Activated CD8-positive, alpha-beta T cell treated with anti-CD3 and anti-CD28 coated beads, Interleukin-2, amount 10 ng/mL, durations not matched to agents 7 days and 5 days (primary cell): Measurements from ENCODE around the gene NFATC4. TPM values are rescaled to one million over a fixed set of nuclear protein-coding genes. Genes with fewer than 3 reads are reported as not detected.

ENCODE experiments used
- ATAC-seq: fragments of 150-1000 bp; cut with Tn5 transposase; one replicate; pipeline ENCODE4 v1.10.0; 2021; ENCODE audit warnings: moderate library complexity
- CTCF ChIA-PET: fragments of 350-600 bp; sonication (Branson Sonifier 250); formaldehyde crosslinking; loops from one replicate; lab custom pipeline; 2021; ENCODE audit warnings: antibody characterized with exemption; lab: Charles Lee
- POLR2A ChIA-PET: fragments of 350-600 bp; sonication (Branson Sonifier 250); formaldehyde crosslinking; loops from one replicate; lab custom pipeline; 2021; ENCODE audit warnings: antibody characterized with exemption; lab: Charles Lee
- DNase-seq: peaks from one replicate; pipeline ENCODE4 v3.0.0-alpha.2; 2020
- H3K27ac Mint-ChIP-seq: one replicate; pipeline ENCODE4 v1.8.0; 2021; ENCODE audit warnings: mild to moderate bottlenecking, mixed read lengths
- H3K27me3 Mint-ChIP-seq: one replicate; pipeline ENCODE4 v1.8.0; 2021; ENCODE audit warnings: low read depth, mixed read lengths
- H3K36me3 Mint-ChIP-seq: one replicate; pipeline ENCODE4 v1.8.0; 2021; ENCODE audit warnings: low read depth, mixed read lengths
- H3K4me1 Mint-ChIP-seq: one replicate; pipeline ENCODE4 v1.8.0; 2021; ENCODE audit warnings: low read depth, mixed read lengths
- H3K4me3 Mint-ChIP-seq: one replicate; pipeline ENCODE4 v1.8.0; 2021; ENCODE audit warnings: mild to moderate bottlenecking, mixed read lengths
- H3K9me3 Mint-ChIP-seq: one replicate; pipeline ENCODE4 v1.8.0; 2022; ENCODE audit warnings: mixed read lengths; ENCODE audit not compliant: insufficient read depth
- total RNA-seq, 2 experiments: library from RNA; stranded (reverse); gene quantifications; one replicate each; pipeline ENCODE4 v1.2.3, GENCODE V29; 2021

The NFATC4 gene
- total RNA-seq, 2 experiments from 2014 or later: not detected

DNA sequence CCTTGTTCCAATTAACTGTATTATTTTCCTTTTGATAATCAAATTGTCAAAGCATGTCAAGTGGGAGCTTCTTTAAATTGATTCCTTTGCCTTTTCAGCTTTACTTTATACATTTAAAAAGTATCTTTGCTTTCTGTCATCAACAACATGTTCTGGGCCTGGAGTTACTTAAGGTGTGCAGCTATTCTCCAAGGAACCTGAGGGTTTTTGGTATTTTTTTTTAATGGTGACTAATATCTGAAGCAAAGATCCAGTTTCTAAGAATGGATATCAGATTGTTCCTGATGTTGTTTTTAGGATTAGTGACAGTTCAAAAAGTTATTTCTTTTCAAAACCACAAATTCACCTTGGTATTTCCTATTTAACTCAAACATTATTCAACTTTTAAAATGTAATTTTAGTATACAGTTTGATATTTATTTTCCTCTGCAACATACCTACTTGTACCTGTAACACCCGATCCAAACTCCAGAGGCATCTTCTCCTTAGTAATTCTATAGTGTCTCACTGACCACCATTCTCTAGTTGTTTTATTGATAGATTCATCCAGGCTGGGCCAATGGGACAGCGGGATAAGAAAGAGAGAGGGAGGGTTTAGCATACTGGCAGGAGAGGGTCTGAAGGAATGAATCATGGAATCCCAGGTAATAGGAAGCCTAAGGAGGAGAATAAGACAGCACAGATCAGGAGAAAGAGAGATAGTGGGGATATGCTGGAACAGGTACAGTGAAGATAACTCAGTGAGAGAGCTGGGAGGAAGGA lies 58.3 kb downstream of the NFATC4 start:
- H3K4me3 Mint-ChIP-seq: no peak overlapping the region
- ATAC-seq (no peak), DNase-seq (no peak)
- ChIA-PET POLR2A (no interaction called here), CTCF (interaction anchor here (1.0 to 17.6 kb wide), 3 partner anchors 11 to 184 kb away, joined by 3 to 709 read pairs (median 14); partner anchors contain the start of genes ADCY4, RIPK3 and TINF2)
- H3K27me3 Mint-ChIP-seq: no peaks in the 10 kb centered on the region
- peak overlapping the region; percentile 37 for H3K27ac Mint-ChIP-seq
- H3K36me3 Mint-ChIP-seq: peaks cover 3% of the 10 kb centered on the region
- H3K4me1 Mint-ChIP-seq: peaks cover 44% of the 10 kb centered on the region
- no peaks in the 10 kb centered on the region for H3K9me3 Mint-ChIP-seq

DNA sequence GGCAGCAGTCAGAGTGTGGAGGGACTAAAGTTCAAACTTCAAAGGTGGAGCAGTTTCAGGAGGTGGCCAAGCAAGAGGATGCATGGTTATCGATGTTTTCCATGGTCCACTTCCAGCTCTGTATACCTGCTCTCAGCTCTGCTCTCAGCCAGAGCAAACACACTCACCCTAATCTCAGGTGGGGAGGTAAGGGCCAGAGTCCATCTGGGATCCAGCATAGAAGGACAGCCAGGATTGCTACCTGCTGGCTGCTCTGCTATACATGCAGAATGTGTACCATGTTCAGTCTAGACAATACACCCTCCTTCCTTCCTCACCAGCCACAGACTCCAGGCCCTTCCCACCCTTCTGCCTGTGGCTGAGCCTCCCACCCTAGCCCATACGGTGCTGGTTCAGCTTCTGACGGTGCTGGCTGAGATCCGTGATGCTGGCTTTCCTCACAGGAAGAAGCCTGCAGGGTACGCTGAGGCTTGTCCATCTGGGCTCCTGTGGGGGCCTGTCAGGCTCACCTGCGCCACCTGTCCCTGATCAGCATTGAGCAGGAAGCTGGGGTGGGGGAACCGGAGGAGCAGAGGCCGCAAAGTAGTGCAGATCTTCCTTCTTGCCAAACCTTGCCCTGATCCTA lies 59.0 kb downstream of the NFATC4 start:
- Mint-ChIP-seq H3K4me3 (no peak overlapping the region), H3K4me1 (peaks cover 51% of the 10 kb centered on the region), H3K27me3 (no peaks in the 10 kb centered on the region)

DNA sequence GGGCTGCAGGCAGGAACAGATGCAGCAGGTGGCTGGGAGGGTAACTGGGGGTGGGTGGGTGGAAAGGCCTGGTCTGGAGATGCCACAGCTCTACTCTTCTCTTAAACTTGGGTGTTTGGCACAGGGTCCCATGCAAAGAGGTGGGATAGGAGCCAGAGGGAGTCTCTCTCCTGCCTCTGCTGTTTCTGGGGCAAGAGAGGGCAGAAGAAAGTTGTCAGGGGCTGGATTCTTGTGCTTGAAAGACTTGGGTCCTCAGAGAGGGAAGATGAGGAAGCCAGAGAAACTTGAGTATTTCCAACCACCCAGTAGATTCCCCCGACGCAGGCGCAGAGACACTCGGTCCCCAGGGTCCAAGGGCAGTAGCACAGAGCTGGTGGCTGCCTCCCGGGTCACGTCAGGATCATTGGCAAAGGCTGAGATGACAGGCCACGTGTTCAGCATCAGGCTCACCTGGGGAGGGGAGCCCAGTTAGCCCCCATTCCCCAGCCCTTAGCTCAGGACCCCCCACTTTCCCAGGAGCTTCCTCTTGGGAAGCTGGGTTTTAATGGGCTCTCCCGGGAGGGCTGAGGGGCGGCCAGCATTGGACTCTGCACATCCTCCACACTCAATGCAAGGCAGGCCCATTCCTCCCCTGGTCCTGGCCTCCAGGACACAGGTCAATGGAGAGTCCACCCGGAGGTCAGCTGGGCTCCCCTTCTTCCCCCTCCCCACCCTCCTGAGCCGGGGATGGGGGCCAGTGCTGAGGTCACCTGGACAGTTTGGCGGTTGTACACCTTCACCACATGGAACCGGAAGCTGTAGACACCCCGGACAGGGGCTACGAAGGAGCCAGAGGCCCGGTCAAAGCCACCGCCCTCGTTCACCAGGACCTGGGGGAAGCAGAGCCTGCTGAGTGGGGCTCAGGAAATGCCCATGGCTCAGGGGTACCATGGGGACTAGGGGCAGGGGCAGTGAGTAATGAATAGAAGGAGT lies 59.8 kb downstream of the NFATC4 start:
- ChIA-PET CTCF (interaction anchor here (17.6 kb wide), 1 partner anchor 91 kb away, joined by 709 read pairs; the partner anchor contains the start of genes ADCY4 and RIPK3), POLR2A (interaction anchor here (1.0 to 5.4 kb wide), 2 partner anchors 14 to 93 kb away, joined by 3 to 185 read pairs; partner anchors contain the start of genes ADCY4 and RIPK3)
- Mint-ChIP-seq H3K27me3 (no peaks in the 10 kb centered on the region), H3K9me3 (no peaks in the 10 kb centered on the region), H3K27ac (peak overlapping the region; percentile 69), H3K4me1 (peaks cover 55% of the 10 kb centered on the region), H3K36me3 (peaks cover 14% of the 10 kb centered on the region), H3K4me3 (no peak overlapping the region)
- DNase-seq (no peak), ATAC-seq (no peak)

More for the DNA sequence above, 59.0 kb downstream of the NFATC4 start:
- ATAC-seq (no peak), DNase-seq (no peak)
- H3K9me3 Mint-ChIP-seq: no peaks in the 10 kb centered on the region
- ChIA-PET CTCF (interaction anchor here (17.6 kb wide), 1 partner anchor 91 kb away, joined by 709 read pairs; the partner anchor contains the start of genes ADCY4 and RIPK3), POLR2A (no interaction called here)
- H3K36me3 Mint-ChIP-seq: peaks cover 9% of the 10 kb centered on the region
- H3K27ac Mint-ChIP-seq: no peak overlapping the region

DNA sequence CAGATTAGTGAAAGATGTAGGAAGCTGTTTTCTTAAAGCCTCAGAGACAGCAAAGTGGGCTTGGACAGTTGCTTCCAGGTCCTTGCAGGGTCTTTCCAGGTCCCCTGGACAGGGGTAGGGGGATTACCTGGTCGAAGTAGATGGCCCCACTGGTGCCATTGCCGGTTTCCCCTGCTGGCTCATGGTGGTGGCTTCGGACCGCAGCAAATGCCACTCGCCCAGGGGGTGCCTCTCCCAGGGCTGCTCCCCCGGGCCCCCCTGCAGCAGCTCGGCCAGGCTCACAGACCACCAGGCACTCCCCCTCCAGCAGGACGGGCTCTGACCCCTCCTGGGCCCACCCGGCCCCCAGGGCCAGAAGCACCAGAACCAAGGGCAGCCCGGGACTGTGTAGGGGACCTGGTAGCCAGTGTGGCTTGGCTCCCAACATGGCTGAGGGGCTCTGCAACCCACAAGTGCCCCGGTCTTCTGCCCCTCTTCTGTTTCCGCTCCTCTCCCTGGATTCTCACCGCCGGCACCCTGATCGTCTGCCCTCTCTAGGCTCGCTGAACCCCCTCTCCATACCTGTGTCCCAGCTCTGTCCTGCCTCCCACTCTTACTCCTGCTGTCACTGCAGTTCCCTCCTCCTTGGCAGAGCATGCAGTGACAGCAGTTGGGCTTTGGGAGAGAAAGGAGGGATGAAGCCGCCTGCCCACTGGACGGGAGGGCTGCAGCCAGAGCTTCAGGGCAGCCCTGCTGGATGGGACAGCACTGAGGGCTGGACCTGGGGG lies 60.8 kb downstream of the NFATC4 start:
- ChIA-PET POLR2A (interaction anchor here (1.0 to 5.4 kb wide), 5 partner anchors 13 to 158 kb away, joined by 3 to 185 read pairs (median 18); partner anchors contain the start of genes ADCY4, LTB4R, RABGGTA and RIPK3), CTCF (interaction anchor here (3.5 to 17.6 kb wide), 2 partner anchors 92 to 119 kb away, joined by 94 to 709 read pairs; partner anchors contain the start of genes ADCY4, CIDEB, LTB4R and LTB4R2)
- Mint-ChIP-seq H3K9me3 (no peaks in the 10 kb centered on the region), H3K4me1 (peaks cover 61% of the 10 kb centered on the region), H3K27ac (peak overlapping the region; percentile 95), H3K36me3 (peaks cover 22% of the 10 kb centered on the region), H3K27me3 (no peaks in the 10 kb centered on the region), H3K4me3 (peak overlapping the region; percentile 84)
- DNase-seq (peak; percentile 21), ATAC-seq (no peak)

Other genes starting within 250 kb of the NFATC4 start
- gene FITM1, start 237.5 kb upstream of the NFATC4 start, total RNA-seq: 1 to 10 TPM; 1.4 to 2.1 TPM
- 100 to 1,000 TPM; 516 to 530 TPM for gene PSME1, start 232.0 kb upstream of the NFATC4 start, total RNA-seq
- gene EMC9, start 226.6 kb upstream of the NFATC4 start, total RNA-seq: 10 to 100 TPM; 49.9 to 53.2 TPM
- gene PSME2, start 221.6 kb upstream of the NFATC4 start, total RNA-seq: 100 to 1,000 TPM; 635 to 636 TPM
- 100 to 1,000 TPM; 123 to 142 TPM for gene RNF31, start 220.7 kb upstream of the NFATC4 start, total RNA-seq
- 100 to 1,000 TPM; 221 to 242 TPM for gene IRF9, start 206.9 kb upstream of the NFATC4 start, total RNA-seq
- gene REC8, start 196.1 kb upstream of the NFATC4 start, total RNA-seq: 10 to 100 TPM; 54.5 to 58.6 TPM
- 10 to 100 TPM; 56.3 to 60.1 TPM for gene IPO4, start 179.4 kb upstream of the NFATC4 start, total RNA-seq
- gene TM9SF1, start 172.7 kb upstream of the NFATC4 start, total RNA-seq: 10 to 100 TPM; 29.3 to 32.8 TPM
- not detected for gene TSSK4, start 162.5 kb upstream of the NFATC4 start, total RNA-seq
- gene CHMP4A, start 154.7 kb upstream of the NFATC4 start, total RNA-seq: 10 to 100 TPM; 83.2 to 93.4 TPM
- 10 to 100 TPM; 16.9 to 18.2 TPM for gene MDP1, start 152.1 kb upstream of the NFATC4 start, total RNA-seq
- gene NEDD8, start 135.8 kb upstream of the NFATC4 start, total RNA-seq: 100 to 1,000 TPM; 214 to 222 TPM
- 10 to 100 TPM; 67.2 to 68.4 TPM for gene GMPR2, start 135.3 kb upstream of the NFATC4 start, total RNA-seq
- gene TINF2, start 125.6 kb upstream of the NFATC4 start, total RNA-seq: 100 to 1,000 TPM; 128 to 131 TPM
- 1 to 10 TPM; 2.7 to 3.1 TPM for gene TGM1, start 105.0 kb upstream of the NFATC4 start, total RNA-seq
- gene RABGGTA, start 96.6 kb upstream of the NFATC4 start, total RNA-seq: 10 to 100 TPM; 47.7 to 51.8 TPM
- 10 to 100 TPM; 28.6 to 33.9 TPM for gene DHRS1, start 68.4 kb upstream of the NFATC4 start, total RNA-seq
- 10 to 100 TPM; 35.2 to 36.7 TPM for gene NOP9, start 68.3 kb upstream of the NFATC4 start, total RNA-seq
- 10 to 100 TPM; 47.2 to 48.2 TPM for gene CIDEB, start 60.2 kb upstream of the NFATC4 start, total RNA-seq
- gene LTB4R2, start 58.0 kb upstream of the NFATC4 start, total RNA-seq: 10 to 100 TPM; 17.8 to 18.7 TPM
- 10 to 100 TPM; 26.9 to 28.0 TPM for gene LTB4R, start 56.7 kb upstream of the NFATC4 start, total RNA-seq
- 1 to 10 TPM; 3.4 to 4.7 TPM for gene ADCY4, start 33.1 kb upstream of the NFATC4 start, total RNA-seq
- 10 to 100 TPM; 26.9 to 28.6 TPM for gene RIPK3, start 28.2 kb upstream of the NFATC4 start, total RNA-seq
- under 1 TPM; 0.21 to 0.52 TPM for gene NYNRIN, start 30.8 kb downstream of the NFATC4 start, total RNA-seq
- 1 to 10 TPM; 1.1 to 1.3 TPM for gene CBLN3, start 61.5 kb downstream of the NFATC4 start, total RNA-seq
- gene KHNYN, start 61.8 kb downstream of the NFATC4 start, total RNA-seq: 10 to 100 TPM; 55.4 to 58.9 TPM
- gene SDR39U1, start 74.6 kb downstream of the NFATC4 start, total RNA-seq: 10 to 100 TPM; 47.6 to 58.6 TPM
- under 1 TPM; 0.52 to 0.82 TPM for gene CMA1, start 140.1 kb downstream of the NFATC4 start, total RNA-seq
- gene CTSG, start 208.1 kb downstream of the NFATC4 start, total RNA-seq: under 1 TPM; 0.32 to 0.47 TPM
- 1 to 10 TPM; 9.0 to 9.9 TPM for gene GZMH, start 241.5 kb downstream of the NFATC4 start, total RNA-seq